NCI-H128 (cell line): ENCODE results near the gene FBXO48.
A peak's percentile ranks its signal among the peaks of the same experiment; 100 is the strongest.
"Not testable (repeated sequence)": the region's sequence is repeated elsewhere in the genome, so short reads cannot be mapped to it uniquely, and the experiment has no call there.

Experiments
- DNase-seq: peaks from one replicate; lab custom pipeline; 2025; ENCODE audit not compliant: unreplicated experiment; lab: John Stamatoyannopoulos, UW

Gene FBXO48

GRCh38 chr2:68472796-68473414, 5.8 kb upstream of the FBXO48 start:
- DNase-seq, result no peak

GRCh38 chr2:68471385-68471784, 4.3 kb upstream of the FBXO48 start:
- DNase-seq, result no peak

- DNase-seq, result no peak
Measured at GRCh38 chr2:68469935-68470334, 2.8 kb upstream of the FBXO48 start.

GRCh38 chr2:68468801-68469200, 1.7 kb upstream of the FBXO48 start:
- no peak for DNase-seq

- DNase-seq, result no peak
Measured at GRCh38 chr2:68466778-68467076, 367 bp downstream of the FBXO48 start.

GRCh38 chr2:68466361-68466777, 725 bp downstream of the FBXO48 start:
- no peak for DNase-seq

GRCh38 chr2:68465081-68465916, 1.8 kb downstream of the FBXO48 start:
- DNase-seq, result no peak

- DNase-seq, result no peak
Measured at GRCh38 chr2:68464651-68465050, 2.4 kb downstream of the FBXO48 start.

- no peak for DNase-seq
Measured at GRCh38 chr2:68463287-68463877, 3.7 kb downstream of the FBXO48 start.

GRCh38 chr2:68458981-68459380, 8.1 kb downstream of the FBXO48 start:
- DNase-seq, result no peak

GRCh38 chr2:68456198-68456597, 10.9 kb downstream of the FBXO48 start:
- no peak for DNase-seq

GRCh38 chr2:68454719-68455118, 12.4 kb downstream of the FBXO48 start:
- DNase-seq, result no peak

- DNase-seq, result no peak
Measured at GRCh38 chr2:68453761-68454360, 13.2 kb downstream of the FBXO48 start.

GRCh38 chr2:68452158-68452900, 14.8 kb downstream of the FBXO48 start:
- no peak for DNase-seq

GRCh38 chr2:68448671-68449653, 18.1 kb downstream of the FBXO48 start:
- no peak for DNase-seq

GRCh38 chr2:68447118-68447517, 20.0 kb downstream of the FBXO48 start:
- no peak for DNase-seq

- not testable (repeated sequence) for DNase-seq
Measured at GRCh38 chr2:68446425-68446824, 20.7 kb downstream of the FBXO48 start.

- no peak for DNase-seq
Measured at GRCh38 chr2:68441994-68442322, 25.1 kb downstream of the FBXO48 start.

- peak; percentile 79 for DNase-seq
Measured at GRCh38 chr2:68441179-68441993, 25.7 kb downstream of the FBXO48 start.
